Hepatocyte (in vitro differentiated cells): ENCODE results near the gene IL17RC. TPM values are rescaled to one million over a fixed set of nuclear protein-coding genes. Genes with fewer than 3 reads are reported as not detected.

Experiments used
- DNase-seq: peaks from one replicate; pipeline ENCODE4 v3.0.0-alpha.2; 2016; ENCODE audit warnings: low spot score
- H2AFZ ChIP-seq: fragments of 200-600 bp; sonication (generic); 2 replicates; pipeline ENCODE4 v1.6.0; 2016; ENCODE audit warnings: antibody characterized with exemption, mild to moderate bottlenecking
- H3K27ac ChIP-seq: fragments of 200-600 bp; sonication (generic); 2 replicates; pipeline ENCODE4 v1.5.1; 2016; ENCODE audit warnings: mild to moderate bottlenecking
- H3K27me3 ChIP-seq: fragments of 200-600 bp; sonication (generic); 2 replicates; pipeline ENCODE4 v1.6.1; 2016
- H3K36me3 ChIP-seq: fragments of 200-600 bp; sonication (generic); replicated peaks from 2 replicates; pipeline ENCODE4 v1.5.1; 2016; ENCODE audit warnings: low read depth; ENCODE audit not compliant: insufficient read depth
- H3K4me1 ChIP-seq: fragments of 200-600 bp; sonication (generic); 2 replicates; pipeline ENCODE4 v1.5.1; 2016; ENCODE audit warnings: mild to moderate bottlenecking, moderate library complexity; ENCODE audit not compliant: insufficient read depth
- H3K4me2 ChIP-seq: fragments of 200-600 bp; sonication (generic); 2 replicates; pipeline ENCODE4 v1.6.0; 2016
- H3K4me3 ChIP-seq: fragments of 200-600 bp; sonication (generic); 2 replicates; pipeline ENCODE4 v1.5.1; 2016; ENCODE audit warnings: mild to moderate bottlenecking
- H3K79me2 ChIP-seq: fragments of 200-600 bp; sonication (generic); 2 replicates; pipeline ENCODE4 v1.6.0; 2017; ENCODE audit warnings: mild to moderate bottlenecking
- H3K9me2 ChIP-seq: fragments of 200-600 bp; sonication (generic); replicated peaks from 2 replicates; pipeline ENCODE4 v1.6.0; 2017; ENCODE audit warnings: mild to moderate bottlenecking; ENCODE audit not compliant: insufficient read depth
- H3K9me3 ChIP-seq: fragments of 200-600 bp; sonication (generic); 2 replicates; pipeline ENCODE4 v1.5.1; 2016; ENCODE audit warnings: low read depth, mild to moderate bottlenecking
- H4K20me1 ChIP-seq: fragments of 200-600 bp; sonication (generic); 2 replicates; pipeline ENCODE4 v1.6.0; 2016; ENCODE audit warnings: mild to moderate bottlenecking; ENCODE audit not compliant: insufficient read depth, poor library complexity, severe bottlenecking
- EZH2 ChIP-seq: fragments of 200-600 bp; sonication (generic); IDR thresholded peaks from 2 replicates; pipeline ENCODE4 v1.6.1; 2016; ENCODE audit warnings: antibody characterized with exemption, mild to moderate bottlenecking, borderline replicate concordance
- EZH2phosphoT487 ChIP-seq: fragments of 200-600 bp; sonication (generic); IDR thresholded peaks from one replicate; pipeline ENCODE4 v1.6.1; 2018; ENCODE audit warnings: antibody characterized with exemption, mild to moderate bottlenecking, low read depth, moderate library complexity; ENCODE audit not compliant: unreplicated experiment, severe bottlenecking
- WGBS: methylation state at CpG from one replicate; pipeline ENCODE4 v1.1.6; 2016; ENCODE audit warnings: low lambda C conversion rate; ENCODE audit errors: missing lambda C conversion rate; 5-methylcytosine and 5-hydroxymethylcytosine counted together
- polyA plus RNA-seq: library from polyadenylated mRNA; unstranded; fragments of >200 nt; fragmentation: Nextera tagmentation; extraction: Ambion mirVana; gene quantifications from 2 replicates; pipeline ENCODE4 v1.2.1, GENCODE V29; 2016
- total RNA-seq: library from RNA; depleted of rRNA; stranded (reverse); fragments of >200 nt; gene quantifications from 2 replicates; pipeline ENCODE4 v1.2.3, GENCODE V29; 2014
- TF ChIP-seq, protein P1 (sequence below): fragments of 200-600 bp; sonication (generic); IDR thresholded peaks from 2 replicates; pipeline ENCODE4 v1.5.1; 2016; ENCODE audit warnings: antibody characterized with exemption, mild to moderate bottlenecking; ENCODE audit not compliant: poor library complexity

Gene IL17RC
- total and polyA plus RNA-seq, 2 experiments from 2014 or later = 27.3 to 47.8 TPM

DNA sequence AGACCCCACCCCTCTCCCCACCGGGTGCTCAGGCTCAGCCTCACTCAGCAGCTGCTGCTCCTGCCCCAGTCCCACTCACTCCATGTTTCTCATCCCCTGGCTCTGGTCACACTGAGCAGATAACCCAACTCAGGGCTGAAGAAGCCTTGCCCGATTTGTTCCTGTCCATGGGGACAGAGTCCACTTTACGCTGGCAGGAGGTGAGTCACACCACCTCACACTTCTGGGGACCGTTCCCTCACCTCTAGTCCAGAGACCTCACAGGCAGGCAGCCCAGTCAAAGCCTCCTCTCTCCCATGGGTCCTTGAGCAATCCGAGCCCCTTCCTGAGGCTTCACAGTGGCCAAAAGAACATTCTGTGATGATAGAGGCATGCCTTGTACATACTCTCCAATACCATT lies 38.2 kb upstream of the IL17RC start:
- Histone ChIP-seq H4K20me1 (no peaks in the 10 kb centered on the region), H3K9me2 (no peaks in the 10 kb centered on the region), H3K4me2 (peak overlapping the region; percentile 53), H3K4me3 (no peak overlapping the region), H2AFZ (no peak overlapping the region), H3K36me3 (no peaks in the 10 kb centered on the region), H3K27me3 (no peaks in the 10 kb centered on the region), H3K27ac (peak overlapping the region; percentile 91), H3K9me3 (no peaks in the 10 kb centered on the region), H3K79me2 (no peaks in the 10 kb centered on the region), H3K4me1 (peaks cover 28% of the 10 kb centered on the region)
- whole genome bisulfite sequencing = 63% methylated on average over 5 of the region's 5 CpGs
- TF ChIP-seq EZH2 (no peak), EZH2phosphoT487 (no peak)
- peak; percentile 82 for DNase-seq

DNA sequence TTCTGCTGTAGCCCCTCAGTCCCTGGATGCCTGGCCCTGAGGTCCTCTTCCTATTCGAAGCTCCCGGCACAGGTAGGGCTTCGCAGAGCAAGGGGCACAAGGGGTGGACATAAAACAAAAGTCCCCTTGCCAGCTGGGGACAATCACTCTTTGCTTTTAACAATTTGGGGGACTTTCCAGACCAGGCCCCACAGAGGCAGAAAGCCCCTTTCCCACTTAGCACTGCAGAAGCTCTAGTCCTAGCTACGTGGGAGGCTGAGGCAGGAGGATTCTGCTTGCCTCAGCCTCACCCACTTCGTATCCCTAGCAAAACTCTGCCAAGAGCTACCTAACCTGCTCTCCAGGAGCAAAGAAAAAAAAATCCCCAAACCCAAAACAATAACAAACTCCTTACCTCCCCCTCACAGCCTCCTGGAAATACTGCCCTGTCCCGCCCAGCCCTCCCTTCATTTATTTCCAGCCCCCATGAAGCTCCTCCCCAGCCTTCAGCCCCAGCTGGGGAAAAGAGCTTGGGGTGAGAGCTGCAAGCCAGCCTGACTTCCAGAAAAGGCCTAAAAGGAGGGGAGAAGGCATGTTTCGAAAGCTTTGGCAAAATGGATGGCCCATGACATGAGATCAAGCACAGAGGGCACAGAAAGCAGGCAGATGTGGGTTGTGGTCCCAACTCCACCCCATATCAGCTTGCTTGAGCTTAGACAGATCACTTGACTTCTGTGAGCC lies 36.9 kb upstream of the IL17RC start, which contains the start of gene CIDEC:
CIDEC (minus strand) TSS at position 424 of the 720 bp plus-strand sequence. CDS start 1,767 bp downstream, outside the sequence.
- H3K27ac ChIP-seq = peak within 1 kb of the TSS; percentile 91
- H3K79me2 ChIP-seq = no peaks in the 10 kb centered on the region
- no peaks in the 10 kb centered on the region for H3K9me2 ChIP-seq
- DNase-seq = no peak
- H3K4me2 ChIP-seq = peak within 1 kb of the TSS; percentile 53
- H3K9me3 ChIP-seq = no peaks in the 10 kb centered on the region
- H3K4me1 ChIP-seq = peaks cover 38% of the 10 kb centered on the region
- WGBS = 88% methylated on average over 7 of the region's 7 CpGs
- H3K36me3 ChIP-seq = no peaks in the 10 kb centered on the region
- TF ChIP-seq EZH2 = no peak
- TF ChIP-seq, protein P1, sequence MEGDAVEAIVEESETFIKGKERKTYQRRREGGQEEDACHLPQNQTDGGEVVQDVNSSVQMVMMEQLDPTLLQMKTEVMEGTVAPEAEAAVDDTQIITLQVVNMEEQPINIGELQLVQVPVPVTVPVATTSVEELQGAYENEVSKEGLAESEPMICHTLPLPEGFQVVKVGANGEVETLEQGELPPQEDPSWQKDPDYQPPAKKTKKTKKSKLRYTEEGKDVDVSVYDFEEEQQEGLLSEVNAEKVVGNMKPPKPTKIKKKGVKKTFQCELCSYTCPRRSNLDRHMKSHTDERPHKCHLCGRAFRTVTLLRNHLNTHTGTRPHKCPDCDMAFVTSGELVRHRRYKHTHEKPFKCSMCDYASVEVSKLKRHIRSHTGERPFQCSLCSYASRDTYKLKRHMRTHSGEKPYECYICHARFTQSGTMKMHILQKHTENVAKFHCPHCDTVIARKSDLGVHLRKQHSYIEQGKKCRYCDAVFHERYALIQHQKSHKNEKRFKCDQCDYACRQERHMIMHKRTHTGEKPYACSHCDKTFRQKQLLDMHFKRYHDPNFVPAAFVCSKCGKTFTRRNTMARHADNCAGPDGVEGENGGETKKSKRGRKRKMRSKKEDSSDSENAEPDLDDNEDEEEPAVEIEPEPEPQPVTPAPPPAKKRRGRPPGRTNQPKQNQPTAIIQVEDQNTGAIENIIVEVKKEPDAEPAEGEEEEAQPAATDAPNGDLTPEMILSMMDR = no peak
- no peak for TF ChIP-seq EZH2phosphoT487
- H3K4me3 ChIP-seq = no peak within 1 kb of the TSS
- no peaks in the 10 kb centered on the region for H4K20me1 ChIP-seq
- no peak within 1 kb of the TSS for H2AFZ ChIP-seq
- H3K27me3 ChIP-seq = no peaks in the 10 kb centered on the region

DNA sequence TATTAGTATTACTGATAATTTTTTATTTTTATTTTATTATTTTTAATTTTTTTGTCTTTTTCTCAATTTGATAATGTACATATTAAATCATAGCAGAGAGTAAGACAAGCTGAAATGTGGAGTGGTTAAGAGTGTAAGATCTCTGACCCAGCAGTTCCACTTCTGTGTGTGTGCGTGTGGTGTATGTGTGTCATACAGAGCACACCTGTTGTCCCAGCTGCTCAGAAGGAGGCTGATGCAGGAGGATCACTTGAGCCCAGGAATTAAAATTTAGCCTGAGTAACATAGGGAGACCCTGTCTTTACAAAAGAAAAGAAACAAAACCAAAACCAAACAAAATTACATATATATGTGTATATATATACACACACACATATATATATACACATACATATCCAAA lies 35.5 kb upstream of the IL17RC start:
- no peaks in the 10 kb centered on the region for H3K36me3 ChIP-seq
- H3K9me3 ChIP-seq = no peaks in the 10 kb centered on the region
- H3K4me1 ChIP-seq = peaks cover 35% of the 10 kb centered on the region
- no peak overlapping the region for H2AFZ ChIP-seq
- no peak for DNase-seq
- WGBS = 96% methylated on average over 1 of the region's 1 CpG
- H3K79me2 ChIP-seq = no peaks in the 10 kb centered on the region
- no peaks in the 10 kb centered on the region for H4K20me1 ChIP-seq
- H3K9me2 ChIP-seq = no peaks in the 10 kb centered on the region
- no peak overlapping the region for H3K27ac ChIP-seq
- no peak for TF ChIP-seq EZH2
- TF ChIP-seq, protein P1 = no peak
- no peak for TF ChIP-seq EZH2phosphoT487
- H3K27me3 ChIP-seq = no peaks in the 10 kb centered on the region
- no peak overlapping the region for H3K4me2 ChIP-seq
- no peak overlapping the region for H3K4me3 ChIP-seq
